ENCODE data around the gene DHX16. TPM values are rescaled to one million over a fixed set of nuclear protein-coding genes. Genes with fewer than 3 reads are reported as not detected.

The DHX16 gene
- polyA plus RNA-seq, 3 donors, result 16.4 to 70.1 (median 19.0) TPM

- no peak overlapping the region for H2AFZ ChIP-seq (ENCODE audit: insufficient read depth, low read depth, low read length, poor library complexity, severe bottlenecking)
- peak overlapping the region; percentile 84 for H3K4me2 ChIP-seq (replicated peaks; ENCODE audit: extremely low read depth, low read length, poor library complexity, severe bottlenecking)
- TF ChIP-seq CTCF (IDR thresholded peaks at IDR 0.05), result no peak
- peak overlapping the region; percentile 83 to 100 (median 90) for H3K4me3 ChIP-seq (replicated peaks in 1 of 3; ENCODE audit: low read depth in 2 of 3, low read length in 3 of 3)
- peaks cover 0 to 5% (median 1%) of the 10 kb centered on the region in 3 donors for H3K27me3 Mint-ChIP-seq (ENCODE audit: low read depth in 3 of 3)
- peak overlapping the region; percentile 98 for H3K9ac ChIP-seq (ENCODE audit: insufficient read depth, low read length, poor library complexity, severe bottlenecking)
- H3K27me3 ChIP-seq (ENCODE audit: control insufficient read depth in 2 of 2, insufficient read depth in 2 of 2, low read length in 2 of 2), result no peaks in the 10 kb centered on the region
- H4K20me1 ChIP-seq (ENCODE audit: insufficient read depth, low read length), result peaks cover 59% of the 10 kb centered on the region
- H3K36me3 Mint-ChIP-seq, result peaks cover 38 to 50% of the 10 kb centered on the region in 2 donors
- peak overlapping the region; percentile 99 to 100 (median 99) for H3K27ac Mint-ChIP-seq
- peaks cover 13 to 32% of the 10 kb centered on the region in 2 donors for H3K36me3 ChIP-seq (replicated peaks in 1 of 2; ENCODE audit: control insufficient read depth in 1 of 2, insufficient read depth in 2 of 2, low read length in 2 of 2)
- WGBS (ENCODE audit: insufficient coverage), result 0% methylated on average over 2 of the region's 10 CpGs
- peaks cover 84% of the 10 kb centered on the region for H3K79me2 ChIP-seq (ENCODE audit: insufficient read depth, low read length)
- peak overlapping the region; percentile 99 for H3K4me3 Mint-ChIP-seq
- H3K4me1 ChIP-seq (ENCODE audit: control insufficient read depth in 1 of 2, insufficient read depth in 2 of 2, low read length in 2 of 2), result peaks cover 27 to 39% of the 10 kb centered on the region in 2 donors
- peaks cover 40% of the 10 kb centered on the region for H3K4me1 Mint-ChIP-seq
- no peaks in the 10 kb centered on the region for H3K9me3 ChIP-seq (replicated peaks in 1 of 2; ENCODE audit: control insufficient read depth in 1 of 2, insufficient read depth in 1 of 2, low read length in 2 of 2)
- intact Hi-C loops (cut with micrococcal nuclease), result loop anchor here (5.0 kb wide), 4 partner anchors 67 to 128 kb away; partner anchors contain the start of genes FLOT1 (in 1 of the 2), HLA-E (in 1 of the 2), IER3 (in 1 of the 2) and TUBB (in 1 of the 2)
- peaks cover 0 to 9% (median 5%) of the 10 kb centered on the region in 7 donors for H3K9me3 Mint-ChIP-seq
- peak overlapping the region; percentile 91 to 99 for H3K27ac ChIP-seq (ENCODE audit: low read depth in 1 of 2, low read length in 2 of 2)
- DNase-seq, result peak; percentile 35 to 47 (median 43)
These were observed 57.4 kb downstream of the DHX16 start for GRCh38 chr6:30615219-30615957.

- WGBS (ENCODE audit: insufficient coverage), result no CpG with 5 or more reads among the region's 6 CpGs
- H3K36me3 Mint-ChIP-seq, result peaks cover 40 to 48% of the 10 kb centered on the region in 2 donors
- peak overlapping the region; percentile 84 for H3K4me2 ChIP-seq (replicated peaks; ENCODE audit: extremely low read depth, low read length, poor library complexity, severe bottlenecking)
- H3K27ac Mint-ChIP-seq, result peak overlapping the region; percentile 99 to 100 (median 99)
- peaks cover 27 to 39% of the 10 kb centered on the region in 2 donors for H3K4me1 ChIP-seq (ENCODE audit: control insufficient read depth in 1 of 2, insufficient read depth in 2 of 2, low read length in 2 of 2)
- H3K27ac ChIP-seq (ENCODE audit: low read depth in 1 of 2, low read length in 2 of 2), result peak overlapping the region; percentile 91 to 99
- H3K27me3 Mint-ChIP-seq (ENCODE audit: low read depth in 3 of 3), result peaks cover 0 to 5% (median 1%) of the 10 kb centered on the region in 3 donors
- no peak for TF ChIP-seq CTCF (IDR thresholded peaks at IDR 0.05)
- intact Hi-C loops (cut with micrococcal nuclease), result loop anchor here (5.0 kb wide), 6 partner anchors 38 to 128 kb away; partner anchors contain the start of genes FLOT1 (in 1 of the 2), HLA-E (in 1 of the 2), IER3 (in 1 of the 2) and TUBB (in 1 of the 2)
- peaks cover 84% of the 10 kb centered on the region for H3K79me2 ChIP-seq (ENCODE audit: insufficient read depth, low read length)
- H3K9me3 ChIP-seq (replicated peaks in 1 of 2; ENCODE audit: control insufficient read depth in 1 of 2, insufficient read depth in 1 of 2, low read length in 2 of 2), result no peaks in the 10 kb centered on the region
- no peaks in the 10 kb centered on the region for H3K27me3 ChIP-seq (ENCODE audit: control insufficient read depth in 2 of 2, insufficient read depth in 2 of 2, low read length in 2 of 2)
- peaks cover 64% of the 10 kb centered on the region for H4K20me1 ChIP-seq (ENCODE audit: insufficient read depth, low read length)
- H3K4me3 Mint-ChIP-seq, result peak overlapping the region; percentile 99
- peaks cover 13 to 35% of the 10 kb centered on the region in 2 donors for H3K36me3 ChIP-seq (replicated peaks in 1 of 2; ENCODE audit: control insufficient read depth in 1 of 2, insufficient read depth in 2 of 2, low read length in 2 of 2)
- peak overlapping the region; percentile 83 to 100 (median 90) for H3K4me3 ChIP-seq (replicated peaks in 1 of 3; ENCODE audit: low read depth in 2 of 3, low read length in 3 of 3)
- no peak overlapping the region for H2AFZ ChIP-seq (ENCODE audit: insufficient read depth, low read depth, low read length, poor library complexity, severe bottlenecking)
- H3K9me3 Mint-ChIP-seq, result peaks cover 0 to 9% (median 5%) of the 10 kb centered on the region in 7 donors
- H3K9ac ChIP-seq (ENCODE audit: insufficient read depth, low read length, poor library complexity, severe bottlenecking), result peak overlapping the region; percentile 98
- peaks cover 40% of the 10 kb centered on the region for H3K4me1 Mint-ChIP-seq
- DNase-seq, result peak; percentile 95 to 96 (median 96)
These were observed 58.0 kb downstream of the DHX16 start for GRCh38 chr6:30614843-30615218.

Measured in CD14-positive monocyte (primary cell).